Activated CD4-positive, alpha-beta T cell treated with anti-CD3 and anti-CD28 coated beads, Interleukin-2, amount 10 ng/mL, durations not matched to agents 7 days and 5 days (primary cell): ENCODE measurements around the gene ADCY7. TPM values are rescaled to one million over a fixed set of nuclear protein-coding genes. Genes with fewer than 3 reads are reported as not detected.

Source experiments
- CTCF ChIA-PET: fragments of 350-600 bp; sonication (Branson Sonifier 250); formaldehyde crosslinking; loops from one replicate; lab custom pipeline; 2021; ENCODE audit warnings: antibody characterized with exemption; lab: Charles Lee
- POLR2A ChIA-PET: fragments of 350-600 bp; sonication (Branson Sonifier 250); formaldehyde crosslinking; loops from one replicate; lab custom pipeline; 2021; ENCODE audit warnings: antibody characterized with exemption; lab: Charles Lee
- DNase-seq: peaks from one replicate; pipeline ENCODE4 v3.0.0-alpha.2; 2020
- H3K27ac Mint-ChIP-seq: one replicate; pipeline ENCODE4 v1.8.0; 2021; ENCODE audit warnings: mild to moderate bottlenecking, moderate library complexity, mixed read lengths
- H3K27me3 Mint-ChIP-seq: one replicate; pipeline ENCODE4 v1.8.0; 2021; ENCODE audit warnings: mixed read lengths
- H3K36me3 Mint-ChIP-seq: one replicate; pipeline ENCODE4 v1.8.0; 2021; ENCODE audit warnings: low read depth, mixed read lengths
- H3K4me1 Mint-ChIP-seq: one replicate; pipeline ENCODE4 v1.8.0; 2021; ENCODE audit warnings: mixed read lengths
- H3K4me3 Mint-ChIP-seq: one replicate; pipeline ENCODE4 v1.8.0; 2021; ENCODE audit warnings: mild to moderate bottlenecking, moderate library complexity, mixed read lengths
- H3K9me3 Mint-ChIP-seq: one replicate; pipeline ENCODE4 v1.8.0; 2021; ENCODE audit warnings: mixed read lengths
- total RNA-seq, 2 experiments: library from RNA; stranded (reverse); gene quantifications; one replicate each; pipeline ENCODE4 v1.2.3, GENCODE V29; 2021

Gene ADCY7
- total RNA-seq, 2 experiments from 2014 or later, result 197 to 255 TPM

GRCh38 chr16:50298075-50298460, 31.7 kb downstream of the ADCY7 start:
- Mint-ChIP-seq H3K9me3 (no peaks in the 10 kb centered on the region), H3K4me3 (no peak overlapping the region), H3K27me3 (no peaks in the 10 kb centered on the region), H3K36me3 (peaks cover 33% of the 10 kb centered on the region), H3K4me1 (peaks cover 8% of the 10 kb centered on the region), H3K27ac (peak overlapping the region; percentile 13)
- no peak for DNase-seq
- POLR2A ChIA-PET, result interaction anchor here (0.6 kb wide), 1 partner anchor 219 kb away, joined by 3 read pairs; no protein-coding TSS in a partner anchor
- CTCF ChIA-PET, result interaction anchor here (0.7 kb wide), 1 partner anchor 13 kb away, joined by 3 read pairs; no protein-coding TSS in a partner anchor

GRCh38 chr16:50298591-50299507, 32.5 kb downstream of the ADCY7 start:
- Mint-ChIP-seq H3K27me3 (no peaks in the 10 kb centered on the region), H3K27ac (no peak overlapping the region), H3K36me3 (peaks cover 30% of the 10 kb centered on the region), H3K4me1 (peaks cover 8% of the 10 kb centered on the region), H3K4me3 (no peak overlapping the region), H3K9me3 (no peaks in the 10 kb centered on the region)
- ChIA-PET CTCF (interaction anchor here (0.6 to 0.7 kb wide), 2 partner anchors 9 to 13 kb away, joined by 3 read pairs; no protein-coding TSS in a partner anchor), POLR2A (no interaction called here)
- DNase-seq, result no peak

DNA sequence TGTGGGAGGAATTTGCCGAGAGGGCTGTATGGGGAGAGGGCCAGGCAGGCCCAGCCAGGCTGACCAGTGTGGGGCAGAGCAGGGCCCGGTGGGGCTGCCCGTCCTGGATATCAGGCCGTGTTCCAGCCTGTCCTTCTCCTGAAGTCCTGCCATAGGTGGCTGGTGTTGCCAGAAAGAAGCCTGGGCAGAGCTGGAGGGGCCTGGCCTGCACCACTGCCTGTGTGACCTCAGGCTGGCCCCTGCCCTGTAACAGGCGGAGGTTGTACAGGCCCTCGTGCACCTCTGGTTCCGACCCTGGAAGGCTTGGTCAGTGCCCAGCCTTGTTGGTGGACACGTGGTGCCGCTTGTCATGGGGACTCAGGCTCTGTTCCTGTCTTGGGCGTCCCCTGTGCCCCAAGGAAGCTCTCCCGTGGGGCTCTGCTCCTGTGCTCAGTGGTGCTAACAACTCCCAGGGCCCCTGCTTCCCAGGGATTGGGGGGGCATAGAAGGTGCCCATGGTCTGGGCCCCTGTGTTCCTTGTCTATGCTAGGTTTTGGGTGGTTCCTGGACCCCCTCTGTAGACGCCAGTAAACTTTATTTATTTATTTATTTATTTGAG, 33.3 kb downstream of the ADCY7 start:
- POLR2A ChIA-PET, result no interaction called here
- no peak for DNase-seq
- CTCF ChIA-PET, result interaction anchor here (0.6 kb wide), 1 partner anchor 9 kb away, joined by 3 read pairs; no protein-coding TSS in a partner anchor

GRCh38 chr16:50300942-50301625, 34.7 kb downstream of the ADCY7 start:
- Mint-ChIP-seq H3K9me3 (no peaks in the 10 kb centered on the region), H3K27me3 (no peaks in the 10 kb centered on the region), H3K27ac (no peak overlapping the region), H3K4me3 (no peak overlapping the region), H3K4me1 (no peaks in the 10 kb centered on the region), H3K36me3 (peaks cover 22% of the 10 kb centered on the region)
- no peak for DNase-seq
- ChIA-PET POLR2A (no interaction called here), CTCF (no interaction called here)

More for the DNA sequence above, 33.3 kb downstream of the ADCY7 start:
- Mint-ChIP-seq H3K9me3 (no peaks in the 10 kb centered on the region), H3K27ac (no peak overlapping the region), H3K27me3 (no peaks in the 10 kb centered on the region), H3K36me3 (peaks cover 25% of the 10 kb centered on the region), H3K4me3 (no peak overlapping the region), H3K4me1 (peaks cover 5% of the 10 kb centered on the region)

- ChIA-PET POLR2A (no interaction called here), CTCF (interaction anchor here (0.6 kb wide), 1 partner anchor 150 kb away, joined by 4 read pairs; no protein-coding TSS in a partner anchor)
- H3K27ac Mint-ChIP-seq, result peak overlapping the region; percentile 57
- no peaks in the 10 kb centered on the region for H3K9me3 Mint-ChIP-seq
- peaks cover 19% of the 10 kb centered on the region for H3K36me3 Mint-ChIP-seq
- no peak overlapping the region for H3K4me3 Mint-ChIP-seq
- no peaks in the 10 kb centered on the region for H3K4me1 Mint-ChIP-seq
- H3K27me3 Mint-ChIP-seq, result no peaks in the 10 kb centered on the region
- DNase-seq, result no peak
Measured at GRCh38 chr16:50301626-50302471, 35.5 kb downstream of the ADCY7 start.

GRCh38 chr16:50302472-50303005, 36.2 kb downstream of the ADCY7 start:
- ChIA-PET POLR2A (no interaction called here), CTCF (no interaction called here)
- peaks cover 26% of the 10 kb centered on the region for H3K36me3 Mint-ChIP-seq
- no peaks in the 10 kb centered on the region for H3K9me3 Mint-ChIP-seq
- no peak for DNase-seq
- H3K27me3 Mint-ChIP-seq, result no peaks in the 10 kb centered on the region
- no peak overlapping the region for H3K27ac Mint-ChIP-seq
- H3K4me3 Mint-ChIP-seq, result no peak overlapping the region
- peaks cover 2% of the 10 kb centered on the region for H3K4me1 Mint-ChIP-seq

DNA sequence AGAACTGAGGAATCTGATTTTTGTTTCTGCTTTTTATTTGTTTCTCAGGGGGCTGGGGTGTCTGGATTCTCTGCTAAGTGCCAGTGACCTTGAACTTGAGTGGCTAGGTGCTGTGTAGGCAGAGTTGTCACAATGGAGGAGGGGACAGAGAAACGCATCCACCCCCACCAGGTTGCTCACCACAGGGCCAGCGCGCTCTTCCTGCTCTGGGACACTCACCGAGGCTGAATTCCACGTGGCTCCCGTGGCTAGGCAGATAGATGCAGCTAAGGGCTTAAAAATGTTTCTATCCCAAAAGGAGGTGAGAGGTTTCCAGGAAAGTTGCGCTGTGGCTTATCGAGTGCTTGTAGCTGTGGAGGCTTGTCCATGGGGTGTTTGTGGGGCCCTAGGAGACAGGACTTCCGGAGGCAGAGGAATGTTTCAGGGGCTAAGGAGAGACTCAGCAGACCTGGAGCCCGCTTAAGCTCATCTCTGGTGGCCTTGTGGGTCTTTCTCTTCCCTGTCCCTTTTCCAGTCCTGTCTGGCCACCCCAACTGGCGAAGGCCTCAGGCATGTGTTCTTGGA, 36.8 kb downstream of the ADCY7 start:
- Mint-ChIP-seq H3K27ac (no peak overlapping the region), H3K36me3 (peaks cover 25% of the 10 kb centered on the region), H3K27me3 (no peaks in the 10 kb centered on the region), H3K9me3 (no peaks in the 10 kb centered on the region), H3K4me1 (peaks cover 3% of the 10 kb centered on the region), H3K4me3 (no peak overlapping the region)
- CTCF ChIA-PET, result no interaction called here
- POLR2A ChIA-PET, result no interaction called here
- DNase-seq, result no peak

- Mint-ChIP-seq H3K4me1 (peaks cover 3% of the 10 kb centered on the region), H3K4me3 (no peak overlapping the region), H3K36me3 (peaks cover 21% of the 10 kb centered on the region), H3K27me3 (no peaks in the 10 kb centered on the region), H3K27ac (no peak overlapping the region), H3K9me3 (no peaks in the 10 kb centered on the region)
- ChIA-PET CTCF (interaction anchor here (1.1 kb wide), 1 partner anchor 23 kb away, joined by 3 read pairs; no protein-coding TSS in a partner anchor), POLR2A (no interaction called here)
- no peak for DNase-seq
Measured at GRCh38 chr16:50303605-50304466, 37.5 kb downstream of the ADCY7 start.

- ChIA-PET POLR2A (no interaction called here), CTCF (interaction anchor here (0.5 to 1.1 kb wide), 3 partner anchors 22 to 460 kb away, joined by 3 to 4 read pairs (median 3); no protein-coding TSS in a partner anchor)
- Mint-ChIP-seq H3K4me1 (peaks cover 3% of the 10 kb centered on the region), H3K27me3 (no peaks in the 10 kb centered on the region), H3K36me3 (peaks cover 22% of the 10 kb centered on the region), H3K9me3 (no peaks in the 10 kb centered on the region), H3K27ac (peak overlapping the region; percentile 36), H3K4me3 (no peak overlapping the region)
- DNase-seq, result no peak
Measured at GRCh38 chr16:50304467-50305440, 38.4 kb downstream of the ADCY7 start.

- H3K36me3 Mint-ChIP-seq, result peaks cover 29% of the 10 kb centered on the region
- no peak for DNase-seq
- no peak overlapping the region for H3K4me3 Mint-ChIP-seq
- ChIA-PET CTCF (interaction anchor here (0.5 to 1.8 kb wide), 2 partner anchors 21 to 67 kb away, joined by 4 to 6 read pairs; no protein-coding TSS in a partner anchor), POLR2A (no interaction called here)
- no peaks in the 10 kb centered on the region for H3K9me3 Mint-ChIP-seq
- no peaks in the 10 kb centered on the region for H3K27me3 Mint-ChIP-seq
- H3K27ac Mint-ChIP-seq, result no peak overlapping the region
- H3K4me1 Mint-ChIP-seq, result peaks cover 10% of the 10 kb centered on the region
Measured at GRCh38 chr16:50305441-50306061, 39.2 kb downstream of the ADCY7 start.
